Measurements from ENCODE around the gene TCF4.

Gene TCF4

GRCh38 chr18:55444536-55444935 is 143.5 kb downstream of the TCF4 start:
- DNase-seq (ENCODE audit: low read depth in 4 of 4, low spot score in 1 of 4) = no peak

GRCh38 chr18:55443776-55444175 is 144.2 kb downstream of the TCF4 start:
- no peak for DNase-seq (ENCODE audit: low read depth in 4 of 4, low spot score in 1 of 4)

- no peak for DNase-seq (ENCODE audit: low read depth in 4 of 4, low spot score in 1 of 4)
Observed at GRCh38 chr18:55442561-55442960, 145.4 kb downstream of the TCF4 start.

GRCh38 chr18:55440988-55441387 is 147.0 kb downstream of the TCF4 start:
- no peak for DNase-seq (ENCODE audit: low read depth in 4 of 4, low spot score in 1 of 4)

GRCh38 chr18:55439056-55439455 is 148.9 kb downstream of the TCF4 start:
- DNase-seq (ENCODE audit: low read depth in 4 of 4, low spot score in 1 of 4) = no peak

- DNase-seq (ENCODE audit: low read depth in 4 of 4, low spot score in 1 of 4) = no peak
Observed at GRCh38 chr18:55435592-55435991, 152.4 kb downstream of the TCF4 start.

- no peak for DNase-seq (ENCODE audit: low read depth in 4 of 4, low spot score in 1 of 4)
Observed at GRCh38 chr18:55433648-55434047, 154.3 kb downstream of the TCF4 start.

GRCh38 chr18:55433140-55433539 is 154.9 kb downstream of the TCF4 start:
- no peak for DNase-seq (ENCODE audit: low read depth in 4 of 4, low spot score in 1 of 4)

- no peak for DNase-seq (ENCODE audit: low read depth in 4 of 4, low spot score in 1 of 4)
Observed at GRCh38 chr18:55432307-55433040, 155.5 kb downstream of the TCF4 start.

- no peak for DNase-seq (ENCODE audit: low read depth in 4 of 4, low spot score in 1 of 4)
Observed at GRCh38 chr18:55430026-55430425, 158.0 kb downstream of the TCF4 start.

GRCh38 chr18:55427951-55428350 is 160.0 kb downstream of the TCF4 start:
- no peak for DNase-seq (ENCODE audit: low read depth in 4 of 4, low spot score in 1 of 4)

GRCh38 chr18:55425698-55426097 is 162.3 kb downstream of the TCF4 start:
- no peak for DNase-seq (ENCODE audit: low read depth in 4 of 4, low spot score in 1 of 4)

- DNase-seq (ENCODE audit: low read depth in 4 of 4, low spot score in 1 of 4) = no peak
Observed at GRCh38 chr18:55422456-55423180, 165.4 kb downstream of the TCF4 start.

GRCh38 chr18:55421615-55422419 is 166.2 kb downstream of the TCF4 start:
- no peak for DNase-seq (ENCODE audit: low read depth in 4 of 4, low spot score in 1 of 4)

GRCh38 chr18:55421308-55421614 is 166.7 kb downstream of the TCF4 start:
- no peak for DNase-seq (ENCODE audit: low read depth in 4 of 4, low spot score in 1 of 4)

- DNase-seq (ENCODE audit: low read depth in 4 of 4, low spot score in 1 of 4) = no peak
Observed at GRCh38 chr18:55420665-55421307, 167.2 kb downstream of the TCF4 start.

- no peak for DNase-seq (ENCODE audit: low read depth in 4 of 4, low spot score in 1 of 4)
Observed at GRCh38 chr18:55419947-55420664, 167.9 kb downstream of the TCF4 start.

- DNase-seq (ENCODE audit: low read depth in 4 of 4, low spot score in 1 of 4) = no peak
Observed at GRCh38 chr18:55419132-55419946, 168.7 kb downstream of the TCF4 start.

GRCh38 chr18:55418439-55418838 is 169.6 kb downstream of the TCF4 start:
- no peak for DNase-seq (ENCODE audit: low read depth in 4 of 4, low spot score in 1 of 4)

- no peak for DNase-seq (ENCODE audit: low read depth in 4 of 4, low spot score in 1 of 4)
Observed at GRCh38 chr18:55416791-55417190, 171.2 kb downstream of the TCF4 start.

All from stimulated activated CD4-positive, alpha-beta T cell treated with anti-CD3 and anti-CD28 coated beads, Interleukin-1b, Interleukin-23, amount 100 ng/mL, for 24 hours (primary cell).